Prostate gland (tissue), 2 donors: ENCODE data around the gene LDHD.

Source experiments
- CTCF ChIP-seq, 4 experiments: fragments of 200-600 bp in 2 of 4; fragments of 450-650 bp in 2 of 4; sonication (generic) in 2 of 4; IDR thresholded peaks; 1 replicate in 3 of 4; 2 replicates in 1 of 4; pipeline ENCODE4 v1.5.1; 2016 to 2019; ENCODE audit warnings: antibody characterized with exemption in 4 of 4, mild to moderate bottlenecking in 2 of 4, moderate library complexity in 2 of 4
- POLR2A ChIP-seq: fragments of 450-650 bp; IDR thresholded peaks from one replicate; pipeline ENCODE4 v1.6.1; 2016; ENCODE audit warnings: antibody characterized with exemption, mild to moderate bottlenecking

- TF ChIP-seq CTCF (IDR thresholded peaks at IDR 0.05) (no peak), POLR2A (no peak)
These were observed 31.4 kb upstream of the LDHD start for GRCh38 chr16:75147968-75148310.
